ENCODE data around the gene MRPS23. TPM values are rescaled to one million over a fixed set of nuclear protein-coding genes. Genes with fewer than 3 reads are reported as not detected.

The MRPS23 gene
- total RNA-seq: 10 to 100 TPM; 13.0 to 23.0 (median 15.2) TPM
- long read RNA-seq, full-length matches to known transcripts: 8 of 8 reads
- long read RNA-seq, partial matches to known transcripts: 0 of 8 reads
- long read RNA-seq, other reads (novel, unspliced or antisense): 0 of 8 reads

GRCh38 chr17:57849874-57850754 is at the start of gene MRPS23:
MRPS23 (minus strand) TSS chr17:57850044; CDS start chr17:57850010, 34 bp downstream.
- Histone ChIP-seq H3K27me3 (no peaks in the 10 kb centered on the region), H3K27ac (peak within 1 kb of the TSS; percentile 73 to 80 (median 77)), H3K9me3 (no peaks in the 10 kb centered on the region), H3K36me3 (peaks cover 0 to 4% (median 0%) of the 10 kb centered on the region in 4 donors), H3K4me3 (peak within 1 kb of the TSS; percentile 63 to 85 (median 65)), H3K4me1 (peaks cover 0 to 9% (median 4%) of the 10 kb centered on the region in 4 donors)
- TF ChIP-seq CTCF (IDR thresholded peaks at IDR 0.05) (no peak), POLR2A (IDR thresholded peaks at IDR 0.05) (peak; percentile 55)
- DNase-seq (peak; percentile 99), ATAC-seq (peak; percentile 98 to 99 (median 98))
- WGBS (ENCODE audit: insufficient coverage, low coverage, low lambda C conversion rate, missing lambda C conversion rate): 0% methylated on average over 24 of the region's 57 CpGs
- intact Hi-C loops (cut with DNase I): no loop called here

- H3K27me3 ChIP-seq: no peaks in the 10 kb centered on the region
- DNase-seq: no peak
- intact Hi-C loops (cut with DNase I): loop anchor here in 1 of 2 donors (10.0 kb wide), 1 partner anchor 85 kb away; the partner anchor contains the start of gene VEZF1
These were observed 49.5 kb upstream of the MRPS23 start for GRCh38 chr17:57899391-57899790.

GRCh38 chr17:57898487-57899311 is 48.9 kb upstream of the MRPS23 start:
- ATAC-seq: peak in 2 of 4 donors; percentile 4 to 9
- no peaks in the 10 kb centered on the region for H3K27me3 ChIP-seq
- no peaks in the 10 kb centered on the region for H3K36me3 ChIP-seq
- H3K4me1 ChIP-seq: peaks cover 0 to 31% (median 3%) of the 10 kb centered on the region in 4 donors
- intact Hi-C loops (cut with DNase I): loop anchor here in 1 of 2 donors (10.0 kb wide), 1 partner anchor 86 kb away; the partner anchor contains the start of gene VEZF1
- no peak for DNase-seq
- WGBS (ENCODE audit: insufficient coverage, low coverage, low lambda C conversion rate, missing lambda C conversion rate): no CpG with 5 or more reads among the region's 9 CpGs
- H3K9me3 ChIP-seq: no peaks in the 10 kb centered on the region
- H3K27ac ChIP-seq: peak overlapping the region in 1 of 3 donors; percentile 37
- TF ChIP-seq POLR2A (IDR thresholded peaks at IDR 0.05) (no peak), CTCF (IDR thresholded peaks at IDR 0.05) (no peak)
- H3K4me3 ChIP-seq: no peak overlapping the region

More at GRCh38 chr17:57899391-57899790, 49.5 kb upstream of the MRPS23 start:
- Histone ChIP-seq H3K9me3 (no peaks in the 10 kb centered on the region), H3K27ac (peak overlapping the region in 1 of 3 donors; percentile 10), H3K36me3 (no peaks in the 10 kb centered on the region), H3K4me3 (no peak overlapping the region), H3K4me1 (peaks cover 0 to 31% (median 3%) of the 10 kb centered on the region in 4 donors)
- TF ChIP-seq CTCF (IDR thresholded peaks at IDR 0.05) (no peak), POLR2A (IDR thresholded peaks at IDR 0.05) (no peak)
- ATAC-seq: no peak
- WGBS (ENCODE audit: insufficient coverage, low coverage, low lambda C conversion rate, missing lambda C conversion rate): 65% methylated on average over 4 of the region's 8 CpGs

GRCh38 chr17:57895382-57896060 is 45.7 kb upstream of the MRPS23 start:
- H3K4me1 ChIP-seq: peaks cover 0 to 26% (median 0%) of the 10 kb centered on the region in 4 donors
- no peak for DNase-seq
- no peak overlapping the region for H3K4me3 ChIP-seq
- no peak for TF ChIP-seq CTCF (IDR thresholded peaks at IDR 0.05)
- TF ChIP-seq POLR2A (IDR thresholded peaks at IDR 0.05): no peak
- H3K27ac ChIP-seq: no peak overlapping the region
- no peaks in the 10 kb centered on the region for H3K9me3 ChIP-seq
- 100% methylated on average over 1 of the region's 8 CpGs for WGBS (ENCODE audit: insufficient coverage, low coverage, low lambda C conversion rate, missing lambda C conversion rate)
- no peaks in the 10 kb centered on the region for H3K27me3 ChIP-seq
- ATAC-seq: no peak
- intact Hi-C loops (cut with DNase I): loop anchor here in 1 of 2 donors (10.0 kb wide), 1 partner anchor 89 kb away; the partner anchor contains the start of gene VEZF1
- H3K36me3 ChIP-seq: no peaks in the 10 kb centered on the region

Data from right lobe of liver (tissue), 6 donors.